HCT116 (cell line): Measurements from ENCODE around the gene TXNDC15. TPM values are rescaled to one million over a fixed set of nuclear protein-coding genes. Genes with fewer than 3 reads are reported as not detected.

ENCODE experiments used
- ATAC-seq: fragments of 200-7000 bp; cut with Tn5 transposase; 2 replicates; pipeline ENCODE4 v1.9.1; 2020; ENCODE audit warnings: mild to moderate bottlenecking, moderate library complexity
- Bru-seq: library from RNA; stranded (reverse); fragments of 400-500 nt; gene quantifications from one replicate; lab custom pipeline; 2021; lab: Mats Ljungman, UMichigan
- BruChase-seq, 2 experiments: library from RNA; stranded (reverse); fragments of 400-500 nt; gene quantifications; one replicate each; lab custom pipeline; 2021; lab: Mats Ljungman, UMichigan
- BruUV-seq: library from RNA; stranded (reverse); fragments of 400-500 nt; replicated peaks from 2 replicates; lab custom pipeline; 2021; lab: Mats Ljungman, UMichigan
- CTCF ChIA-PET: fragments of 300-600 bp; sonication (Branson Sonifier 250); formaldehyde crosslinking; loops from one replicate; lab custom pipeline; 2021; ENCODE audit warnings: antibody characterized with exemption; lab: Charles Lee
- POLR2A ChIA-PET: fragments of 300-600, 350-600 bp; sonication (Branson Sonifier 250); formaldehyde crosslinking; loops from one replicate; lab custom pipeline; 2021; ENCODE audit warnings: antibody characterized with exemption; lab: Charles Lee
- RAD21 ChIA-PET, 2 experiments: fragments of 300-600 bp; sonication (Branson Sonifier 250); formaldehyde crosslinking; loops; one replicate each; lab custom pipeline; 2023; ENCODE audit warnings: low total read pairs in 2 of 2; ENCODE audit not compliant: uncharacterized antibody in 2 of 2, unreplicated experiment in 2 of 2, low non-redundant PET in 1 of 2; lab: Charles Lee
- DNase-seq: peaks from one replicate; pipeline ENCODE4 v3.0.0-alpha.2; 2010; ENCODE audit warnings: low read depth, low spot score
- H2AFZ ChIP-seq: fragments of 200-600 bp; shearing (Covaris generic), sonication (generic); 2 replicates; pipeline ENCODE4 v1.6.1; 2017; ENCODE audit warnings: low read depth, mixed run types, mixed read lengths, antibody characterized with exemption, low read length; ENCODE audit not compliant: poor library complexity, severe bottlenecking
- H3K27ac ChIP-seq: 2 replicates; pipeline ENCODE4 v1.5.1; 2012; ENCODE audit warnings: low read depth, low read length
- H3K27me3 ChIP-seq: fragments of 200-600 bp; sonication (generic); 2 replicates; pipeline ENCODE4 v1.6.1; 2016; ENCODE audit warnings: mixed run types, low read length, mixed read lengths; ENCODE audit not compliant: insufficient read depth
- H3K36me3 ChIP-seq, 2 experiments: fragments of 200-500 bp in 1 of 2; fragments of 200-600 bp in 1 of 2; sonication (Bioruptor generic) in 1 of 2; sonication (generic) in 1 of 2; 2 replicates each; pipeline versions ENCODE4 v1.5.1 to v1.6.1; 2014 to 2016; ENCODE audit warnings: low read length in 2 of 2, inconsistent platforms in 1 of 2, mixed read lengths in 1 of 2, mixed run types in 1 of 2; ENCODE audit not compliant: insufficient read depth in 2 of 2, control insufficient read depth in 1 of 2
- H3K4me1 ChIP-seq, 2 experiments: fragments of 200-600 bp in 1 of 2; sonication (generic) in 1 of 2; 2 replicates each; pipeline versions ENCODE4 v1.5.1 to v1.6.1; 2012 to 2017; ENCODE audit warnings: low read length in 2 of 2, inconsistent platforms in 1 of 2, mild to moderate bottlenecking in 1 of 2, mixed read lengths in 1 of 2, mixed run types in 1 of 2, moderate library complexity in 1 of 2; ENCODE audit not compliant: insufficient read depth in 2 of 2, control insufficient read depth in 1 of 2
- H3K4me2 ChIP-seq: fragments of 200-600 bp; sonication (generic); 2 replicates; pipeline ENCODE4 v1.6.1; 2017; ENCODE audit warnings: mixed run types, low read length, mixed read lengths
- H3K4me3 ChIP-seq, 2 experiments: fragments of 200-600 bp in 1 of 2; sonication (generic) in 1 of 2; replicated peaks in 1 of 2; 2 replicates each; pipeline ENCODE4 v1.5.1; 2011 to 2016; ENCODE audit warnings: low read length in 2 of 2, control low read depth in 1 of 2, low read depth in 1 of 2, mild to moderate bottlenecking in 1 of 2, mixed read lengths in 1 of 2, mixed run types in 1 of 2
- H3K79me2 ChIP-seq: fragments of 200-600 bp; sonication (generic); 2 replicates; pipeline ENCODE4 v1.6.1; 2017; ENCODE audit warnings: mild to moderate bottlenecking, mixed run types, low read length, moderate library complexity, mixed read lengths; ENCODE audit not compliant: insufficient read depth
- H3K9ac ChIP-seq: fragments of 200-600 bp; sonication (generic); 2 replicates; pipeline ENCODE4 v1.6.1; 2016; ENCODE audit warnings: low read length, mixed read lengths
- H3K9me2 ChIP-seq: fragments of 200-600 bp; sonication (generic), shearing (Covaris generic); 2 replicates; pipeline ENCODE4 v1.6.1; 2017; ENCODE audit warnings: mixed run types, mild to moderate bottlenecking, moderate library complexity; ENCODE audit not compliant: insufficient read depth
- H3K9me3 ChIP-seq, 2 experiments: fragments of 200-500 bp in 1 of 2; fragments of 200-600 bp in 1 of 2; sonication (Bioruptor generic) in 1 of 2; sonication (generic) in 1 of 2; 2 replicates each; pipeline ENCODE4 v1.6.1; 2014 to 2017; ENCODE audit warnings: low read length in 2 of 2, mixed read lengths in 2 of 2, inconsistent platforms in 1 of 2, low read depth in 1 of 2, mild to moderate bottlenecking in 1 of 2, mixed run types in 1 of 2, moderate library complexity in 1 of 2; ENCODE audit not compliant: control insufficient read depth in 1 of 2, insufficient read depth in 1 of 2
- H4K20me1 ChIP-seq: fragments of 200-600 bp; sonication (generic), shearing (Covaris generic); 2 replicates; pipeline ENCODE4 v1.6.1; 2017; ENCODE audit warnings: mixed run types, mild to moderate bottlenecking, moderate library complexity; ENCODE audit not compliant: insufficient read depth
- CBX3 ChIP-seq: IDR thresholded peaks from 2 replicates; pipeline ENCODE4 v1.6.1; 2012; ENCODE audit warnings: low read depth
- CEBPB ChIP-seq: IDR thresholded peaks from 2 replicates; pipeline ENCODE4 v1.6.1; 2012; ENCODE audit warnings: low read depth
- CTCF ChIP-seq, 3 experiments: fragments of 200-600 bp in 1 of 3; sonication (generic) in 1 of 3; IDR thresholded peaks in 2 of 3; conservative IDR thresholded peaks in 1 of 3; 2 replicates each; pipeline ENCODE4 v1.5.1; 2012 to 2017; ENCODE audit warnings: low read depth in 2 of 3, low read length in 2 of 3, antibody characterized with exemption in 1 of 3, borderline replicate concordance in 1 of 3, control low read depth in 1 of 3, mild to moderate bottlenecking in 1 of 3, mixed read lengths in 1 of 3, mixed run types in 1 of 3, moderate library complexity in 1 of 3; ENCODE audit not compliant: insufficient read depth in 1 of 3
- ELF1 ChIP-seq: IDR thresholded peaks from 2 replicates; pipeline ENCODE4 v1.6.1; 2012; ENCODE audit warnings: low read depth, borderline replicate concordance
- EZH2phosphoT487 ChIP-seq: fragments of 200-600 bp; IDR thresholded peaks from 2 replicates; pipeline ENCODE4 v1.6.1; 2018; ENCODE audit warnings: antibody characterized with exemption, borderline replicate concordance
- FOSL1 ChIP-seq: IDR thresholded peaks from 2 replicates; pipeline ENCODE4 v1.6.1; 2012; ENCODE audit warnings: low read depth
- JUND ChIP-seq: IDR thresholded peaks from 2 replicates; pipeline ENCODE4 v1.6.1; 2012
- POLR2AphosphoS5 ChIP-seq: IDR thresholded peaks from 2 replicates; pipeline ENCODE4 v1.6.1; 2011; ENCODE audit warnings: mild to moderate bottlenecking, low read depth, low read length, moderate library complexity
- RAD21 ChIP-seq: IDR thresholded peaks from 2 replicates; pipeline ENCODE4 v1.6.1; 2012; ENCODE audit warnings: low read depth, mild to moderate bottlenecking
- REST ChIP-seq: IDR thresholded peaks from 2 replicates; pipeline ENCODE4 v1.6.1; 2012; ENCODE audit warnings: low read depth
- SIN3A ChIP-seq: IDR thresholded peaks from 2 replicates; pipeline ENCODE4 v1.6.1; 2012; ENCODE audit warnings: low read depth
- SP1 ChIP-seq: IDR thresholded peaks from 2 replicates; pipeline ENCODE4 v1.6.1; 2012; ENCODE audit warnings: low read depth
- YY1 ChIP-seq: IDR thresholded peaks from 2 replicates; pipeline ENCODE4 v1.6.1; 2011; ENCODE audit warnings: low read length, low read depth, moderate library complexity, mild to moderate bottlenecking; ENCODE audit not compliant: insufficient replicate concordance; ENCODE audit errors: extremely low read depth
- ZBTB33 ChIP-seq: IDR thresholded peaks from 2 replicates; pipeline ENCODE4 v1.6.1; 2011; ENCODE audit warnings: mild to moderate bottlenecking, low read length, moderate library complexity; ENCODE audit not compliant: insufficient replicate concordance; ENCODE audit errors: extremely low read depth
- ZNF274 ChIP-seq: fragments of 200-500 bp; sonication (Bioruptor generic); IDR thresholded peaks from 2 replicates; pipeline ENCODE4 v1.6.1; 2014; ENCODE audit warnings: mild to moderate bottlenecking, low read depth, low read length, inconsistent platforms
- intact Hi-C: fragments of 100-400 bp; cut with micrococcal nuclease; formaldehyde crosslinking; loops from 2 replicates; pipeline ENCODE4 v1.10.0; 2022
- long read RNA-seq: library from polyadenylated mRNA; unstranded; transcript quantifications from one replicate; pipeline ENCODE4 v2.0.0, GENCODE V29; 2021; ENCODE audit not compliant: unreplicated experiment
- polyA plus RNA-seq: library from polyadenylated mRNA; unstranded; fragments of >200 nt; gene quantifications from 2 replicates; pipeline ENCODE4 v1.2.1, GENCODE V29; 2012; ENCODE audit warnings: missing spikeins
- total RNA-seq: library from RNA; stranded (reverse); gene quantifications from one replicate; pipeline ENCODE4 v1.2.1, GENCODE V29; 2021; ENCODE audit not compliant: unreplicated experiment

Gene TXNDC15
- 17.8 TPM for total RNA-seq
- 16.7 and 18.4 TPM in 2 replicates for polyA plus RNA-seq
- Bru-seq, nascent RNA: percentile 67 among the genes with signal in this experiment
- percentile 70 among the genes with signal in this experiment for BruChase-seq, experiment 1, labeled RNA remaining after a 6-hour chase
- percentile 74 among the genes with signal in this experiment for BruChase-seq, experiment 2, labeled RNA remaining after a 2-hour chase
- long read RNA-seq, transcript TXNDC15-201 (5 exons, 3,548 nt): major isoform, 7 of 12 reads
- long read RNA-seq, partial matches to known transcripts: 0 of 12 reads
- long read RNA-seq, other reads (novel, unspliced or antisense): 5 of 12 reads

GRCh38 chr5:134873987-134874830, at the start of gene TXNDC15:
Gene TXNDC15 (plus strand): TSS chr5:134874371. CDS start chr5:134874428, 57 bp downstream.
- peak within 1 kb of the TSS; percentile 86 for H2AFZ ChIP-seq
- H3K4me1 ChIP-seq: peaks cover 2 to 16% of the 10 kb centered on the region in 2 experiments; a peak in 3 of 4 replicates
- no TSS peak for BruUV-seq
- intact Hi-C loops: loop anchor here (2.0 kb wide), 1 partner anchor 31 kb away; the partner anchor contains the start of gene PCBD2
- ChIA-PET POLR2A (interaction anchor here (0.9 to 1.5 kb wide), 5 partner anchors 9 to 30 kb away, joined by 3 to 4 read pairs (median 3); partner anchors contain the start of gene PCBD2), CTCF (interaction anchor here (1.9 kb wide), 1 partner anchor 31 kb away, joined by 9 read pairs; the partner anchor contains the start of gene PCBD2), RAD21 (interaction anchor here in 1 of 2 experiments (0.6 kb wide), 1 partner anchor 30 kb away, joined by 3 read pairs; no protein-coding TSS in a partner anchor)
- peak within 1 kb of the TSS; percentile 82 for H3K9ac ChIP-seq
- no peaks in the 10 kb centered on the region for H3K9me3 ChIP-seq
- H3K9me2 ChIP-seq: no peaks in the 10 kb centered on the region
- DNase-seq: peak; percentile 56
- H3K27ac ChIP-seq: peak within 1 kb of the TSS; percentile 73
- peaks cover 6% of the 10 kb centered on the region; the same call in 1 of the 2 replicates for H3K79me2 ChIP-seq
- no peaks in the 10 kb centered on the region for H3K27me3 ChIP-seq
- H3K4me2 ChIP-seq: peak within 1 kb of the TSS; percentile 75
- H4K20me1 ChIP-seq: no peaks in the 10 kb centered on the region
- H3K4me3 ChIP-seq: peak within 1 kb of the TSS; percentile 72 to 83
- H3K36me3 ChIP-seq: no peaks in the 10 kb centered on the region
- ATAC-seq: peak; percentile 87
- peak; percentile 80 for TF ChIP-seq SIN3A
- peak; percentile 94 for TF ChIP-seq POLR2AphosphoS5
- TF ChIP-seq REST: no peak
- TF ChIP-seq EZH2phosphoT487: no peak
- TF ChIP-seq YY1: peak; percentile 100
- TF ChIP-seq JUND: no peak; the same call in 1 of the 2 replicates
- 0 out of 2 replicates have a peak, but pooled peaks have one; percentile 6 for TF ChIP-seq CBX3
- TF ChIP-seq RAD21: no peak
- TF ChIP-seq ZBTB33: peak; percentile 23
- TF ChIP-seq FOSL1: no peak
- no peak; the same call in 1 of the 2 replicates for TF ChIP-seq SP1
- no peak for TF ChIP-seq ZNF274
- TF ChIP-seq CTCF (IDR thresholded peaks at IDR 0.05 in 2 of 3, conservative IDR thresholded peaks at IDR 0.05 in 1 of 3; ENCODE audit: borderline replicate concordance in 1 of 3, insufficient read depth in 1 of 3, low read depth in 2 of 3, low read length in 2 of 3): no peak
- no peak for TF ChIP-seq CEBPB
- TF ChIP-seq ELF1: no peak; the same call in 1 of the 2 replicates
